Measurements from ENCODE around the gene CRACDL.

DNA sequence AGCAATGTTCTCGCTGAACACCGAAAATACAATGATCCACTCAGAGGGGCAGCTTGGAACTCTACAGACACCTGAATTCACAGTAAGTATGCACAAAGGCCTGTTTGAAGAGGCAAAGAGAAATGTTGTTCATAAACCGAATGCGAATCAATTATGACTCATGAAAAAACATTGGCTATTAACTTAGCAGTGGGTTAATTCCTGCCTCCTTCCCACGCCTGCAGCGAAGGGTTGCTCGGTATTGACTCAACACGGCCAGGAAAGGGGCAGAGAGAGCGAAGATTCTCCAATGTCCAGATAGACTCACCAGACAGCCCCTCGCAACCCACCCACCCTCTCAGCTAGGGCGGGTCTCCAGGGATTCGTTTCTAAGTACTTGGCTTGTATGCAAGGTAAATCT is 9.4 kb downstream of the CRACDL start:
- TF ChIP-seq, protein P1, sequence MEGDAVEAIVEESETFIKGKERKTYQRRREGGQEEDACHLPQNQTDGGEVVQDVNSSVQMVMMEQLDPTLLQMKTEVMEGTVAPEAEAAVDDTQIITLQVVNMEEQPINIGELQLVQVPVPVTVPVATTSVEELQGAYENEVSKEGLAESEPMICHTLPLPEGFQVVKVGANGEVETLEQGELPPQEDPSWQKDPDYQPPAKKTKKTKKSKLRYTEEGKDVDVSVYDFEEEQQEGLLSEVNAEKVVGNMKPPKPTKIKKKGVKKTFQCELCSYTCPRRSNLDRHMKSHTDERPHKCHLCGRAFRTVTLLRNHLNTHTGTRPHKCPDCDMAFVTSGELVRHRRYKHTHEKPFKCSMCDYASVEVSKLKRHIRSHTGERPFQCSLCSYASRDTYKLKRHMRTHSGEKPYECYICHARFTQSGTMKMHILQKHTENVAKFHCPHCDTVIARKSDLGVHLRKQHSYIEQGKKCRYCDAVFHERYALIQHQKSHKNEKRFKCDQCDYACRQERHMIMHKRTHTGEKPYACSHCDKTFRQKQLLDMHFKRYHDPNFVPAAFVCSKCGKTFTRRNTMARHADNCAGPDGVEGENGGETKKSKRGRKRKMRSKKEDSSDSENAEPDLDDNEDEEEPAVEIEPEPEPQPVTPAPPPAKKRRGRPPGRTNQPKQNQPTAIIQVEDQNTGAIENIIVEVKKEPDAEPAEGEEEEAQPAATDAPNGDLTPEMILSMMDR (IDR thresholded peaks at IDR 0.05; ENCODE audit: insufficient read depth, low read length), result no peak
- no peak for TF ChIP-seq POLR2AphosphoS5 (IDR thresholded peaks at IDR 0.05; ENCODE audit: low read depth)
